Measurements from ENCODE around the gene ATP10A.
A peak's percentile ranks its signal among the peaks of the same experiment; 100 is the strongest.

The ATP10A gene

GRCh38 chr15:25787855-25788520 lies 75.1 kb downstream of the ATP10A start:
- no peak for TF ChIP-seq CTCF (IDR thresholded peaks at IDR 0.05; ENCODE audit: low read depth, low read length)
- in situ Hi-C loops (cut with HindIII; ENCODE audit: low sequenced_read_pairs): no loop called here
- DNase-seq (ENCODE audit: low read depth, low spot score): no peak
- H3K4me3 ChIP-seq (ENCODE audit: low read depth, low read length): no peak overlapping the region

- in situ Hi-C loops (cut with HindIII; ENCODE audit: low sequenced_read_pairs): no loop called here
- no peak for DNase-seq (ENCODE audit: low read depth, low spot score)
- no peak overlapping the region for H3K4me3 ChIP-seq (ENCODE audit: low read depth, low read length)
- no peak for TF ChIP-seq CTCF (IDR thresholded peaks at IDR 0.05; ENCODE audit: low read depth, low read length)
Observed at GRCh38 chr15:25787381-25787780, 75.7 kb downstream of the ATP10A start.

GRCh38 chr15:25786040-25786439 lies 77.1 kb downstream of the ATP10A start:
- DNase-seq (ENCODE audit: low read depth, low spot score): no peak
- no peak overlapping the region for H3K4me3 ChIP-seq (ENCODE audit: low read depth, low read length)
- in situ Hi-C loops (cut with HindIII; ENCODE audit: low sequenced_read_pairs): no loop called here
- no peak for TF ChIP-seq CTCF (IDR thresholded peaks at IDR 0.05; ENCODE audit: low read depth, low read length)

- no peak for DNase-seq (ENCODE audit: low read depth, low spot score)
- in situ Hi-C loops (cut with HindIII; ENCODE audit: low sequenced_read_pairs): no loop called here
- no peak overlapping the region for H3K4me3 ChIP-seq (ENCODE audit: low read depth, low read length)
- TF ChIP-seq CTCF (IDR thresholded peaks at IDR 0.05; ENCODE audit: low read depth, low read length): no peak
Observed at GRCh38 chr15:25785641-25786025, 77.5 kb downstream of the ATP10A start.

- no peak for TF ChIP-seq CTCF (IDR thresholded peaks at IDR 0.05; ENCODE audit: low read depth, low read length)
- in situ Hi-C loops (cut with HindIII; ENCODE audit: low sequenced_read_pairs): no loop called here
- no peak overlapping the region for H3K4me3 ChIP-seq (ENCODE audit: low read depth, low read length)
- peak; percentile 62 for DNase-seq (ENCODE audit: low read depth, low spot score)
Observed at GRCh38 chr15:25784876-25785640, 78.1 kb downstream of the ATP10A start.

GRCh38 chr15:25783607-25784540 lies 79.3 kb downstream of the ATP10A start:
- H3K4me3 ChIP-seq (ENCODE audit: low read depth, low read length): no peak overlapping the region
- in situ Hi-C loops (cut with HindIII; ENCODE audit: low sequenced_read_pairs): no loop called here
- TF ChIP-seq CTCF (IDR thresholded peaks at IDR 0.05; ENCODE audit: low read depth, low read length): peak; percentile 46
- DNase-seq (ENCODE audit: low read depth, low spot score): peak; percentile 15
